SH-SY5Y (cell line): ENCODE data around the gene FBXL16.

Experiments
- GATA2 ChIP-seq: IDR thresholded peaks from 2 replicates; pipeline ENCODE4 v1.6.1; 2011; ENCODE audit warnings: mild to moderate bottlenecking, low read depth, low read length
- GATA3 ChIP-seq: IDR thresholded peaks from 2 replicates; pipeline ENCODE4 v1.6.1; 2011; ENCODE audit warnings: low read depth, mild to moderate bottlenecking, low read length, moderate library complexity

DNA sequence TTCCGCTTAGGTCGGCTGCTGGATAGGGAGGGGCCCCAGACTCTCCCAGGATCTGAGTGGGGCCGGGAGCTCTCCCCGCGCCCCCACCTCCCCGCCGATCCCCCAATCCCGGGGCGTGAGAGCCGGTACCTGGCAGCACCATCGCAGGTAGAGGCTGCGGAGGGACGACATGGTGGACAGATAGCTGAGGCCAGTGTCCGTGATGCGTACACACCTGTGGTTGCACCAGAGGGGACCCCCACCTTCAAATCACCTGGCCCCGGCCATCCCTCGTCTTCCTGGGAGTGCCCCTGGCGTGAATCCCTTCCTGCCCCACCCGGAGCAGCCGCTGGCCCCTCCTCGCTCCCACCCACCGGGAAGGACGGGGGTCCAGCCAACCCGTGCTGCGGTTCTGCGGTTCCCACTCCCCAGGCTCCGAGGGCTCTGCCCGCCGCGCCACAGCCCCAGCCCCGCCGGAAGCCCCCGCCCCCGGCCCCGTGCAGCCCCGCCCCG, 10.7 kb downstream of the FBXL16 start:
- TF ChIP-seq GATA2 (no peak), GATA3 (no peak)
